Hepatocyte (in vitro differentiated cells): Measurements from ENCODE around the gene PER1.

ENCODE experiments used
- EZH2phosphoT487 ChIP-seq: fragments of 200-600 bp; sonication (generic); IDR thresholded peaks from one replicate; pipeline ENCODE4 v1.6.1; 2018; ENCODE audit warnings: antibody characterized with exemption, mild to moderate bottlenecking, low read depth, moderate library complexity; ENCODE audit not compliant: unreplicated experiment, severe bottlenecking
- TF ChIP-seq, protein P1 (sequence below): fragments of 200-600 bp; sonication (generic); IDR thresholded peaks from 2 replicates; pipeline ENCODE4 v1.5.1; 2016; ENCODE audit warnings: antibody characterized with exemption, mild to moderate bottlenecking; ENCODE audit not compliant: poor library complexity

DNA sequence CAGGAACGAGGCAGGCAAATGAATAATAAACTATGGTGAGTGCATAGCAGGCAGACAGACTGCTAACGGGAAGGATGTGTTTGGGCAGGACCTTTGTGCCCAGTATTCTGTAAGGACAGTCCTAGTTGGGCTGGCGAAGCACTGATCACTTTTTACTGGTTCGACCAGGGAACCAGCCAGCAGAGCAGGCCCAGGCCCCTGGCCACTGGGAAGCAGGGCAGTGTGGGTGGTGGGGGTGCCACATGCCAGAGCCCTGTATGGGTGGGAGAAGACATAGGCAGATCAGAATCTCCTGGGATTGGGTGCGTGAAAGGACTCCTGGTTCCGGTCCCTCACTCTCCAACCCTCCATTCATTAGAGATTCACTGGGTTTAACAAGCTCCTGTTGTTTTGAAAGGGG, 14.5 kb upstream of the PER1 start:
- TF ChIP-seq, protein P1, sequence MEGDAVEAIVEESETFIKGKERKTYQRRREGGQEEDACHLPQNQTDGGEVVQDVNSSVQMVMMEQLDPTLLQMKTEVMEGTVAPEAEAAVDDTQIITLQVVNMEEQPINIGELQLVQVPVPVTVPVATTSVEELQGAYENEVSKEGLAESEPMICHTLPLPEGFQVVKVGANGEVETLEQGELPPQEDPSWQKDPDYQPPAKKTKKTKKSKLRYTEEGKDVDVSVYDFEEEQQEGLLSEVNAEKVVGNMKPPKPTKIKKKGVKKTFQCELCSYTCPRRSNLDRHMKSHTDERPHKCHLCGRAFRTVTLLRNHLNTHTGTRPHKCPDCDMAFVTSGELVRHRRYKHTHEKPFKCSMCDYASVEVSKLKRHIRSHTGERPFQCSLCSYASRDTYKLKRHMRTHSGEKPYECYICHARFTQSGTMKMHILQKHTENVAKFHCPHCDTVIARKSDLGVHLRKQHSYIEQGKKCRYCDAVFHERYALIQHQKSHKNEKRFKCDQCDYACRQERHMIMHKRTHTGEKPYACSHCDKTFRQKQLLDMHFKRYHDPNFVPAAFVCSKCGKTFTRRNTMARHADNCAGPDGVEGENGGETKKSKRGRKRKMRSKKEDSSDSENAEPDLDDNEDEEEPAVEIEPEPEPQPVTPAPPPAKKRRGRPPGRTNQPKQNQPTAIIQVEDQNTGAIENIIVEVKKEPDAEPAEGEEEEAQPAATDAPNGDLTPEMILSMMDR: no peak
- TF ChIP-seq EZH2phosphoT487: no peak
